IMR-90 (cell line): Measurements from ENCODE around the gene FYCO1. TPM values are rescaled to one million over a fixed set of nuclear protein-coding genes. Genes with fewer than 3 reads are reported as not detected.
"Not testable (repeated sequence)": the region's sequence is repeated elsewhere in the genome, so short reads cannot be mapped to it uniquely, and the experiment has no call there.

Experiments used
- ATAC-seq: fragments of 200-7000 bp; cut with Tn5 transposase; 2 replicates; pipeline ENCODE4 v1.9.1; 2020; ENCODE audit warnings: low read depth, mild to moderate bottlenecking, moderate library complexity
- BruUV-seq: library from RNA; stranded (reverse); fragments of 400-500 nt; replicated peaks from 2 replicates; lab custom pipeline; 2021; lab: Mats Ljungman, UMichigan
- CTCF ChIA-PET: fragments of 300-600 bp; formaldehyde crosslinking; extraction: SDS; loops from one replicate; lab custom pipeline; 2021; ENCODE audit warnings: antibody characterized with exemption; lab: Yijun Ruan, JAX
- POLR2A ChIA-PET: fragments of 300-600 bp; sonication (Branson Sonifier 250); formaldehyde crosslinking; loops from one replicate; lab custom pipeline; 2022; ENCODE audit warnings: antibody characterized with exemption; ENCODE audit not compliant: unreplicated experiment; lab: Charles Lee
- DNase-seq: peaks from one replicate; pipeline ENCODE4 v3.0.0; 2013
- H2AFZ ChIP-seq: replicated peaks from 2 replicates; pipeline ENCODE3; 2013; ENCODE audit warnings: low read length, mild to moderate bottlenecking; ENCODE audit not compliant: poor library complexity
- H2AK5ac ChIP-seq: 2 replicates; pipeline ENCODE4 v1.6.1; 2013; ENCODE audit warnings: low read depth, low read length, inconsistent platforms
- H2AK9ac ChIP-seq: replicated peaks from 2 replicates; pipeline ENCODE3; 2013; ENCODE audit warnings: mild to moderate bottlenecking, low read depth, low read length, moderate library complexity; ENCODE audit not compliant: poor library complexity
- H2BK120ac ChIP-seq: 2 replicates; pipeline ENCODE4 v1.6.1; 2013; ENCODE audit warnings: low read depth, low read length, inconsistent platforms
- H2BK15ac ChIP-seq: 3 replicates; pipeline ENCODE4 v1.6.1; 2013; ENCODE audit warnings: low read depth, low read length, inconsistent platforms
- H2BK20ac ChIP-seq: 2 replicates; pipeline ENCODE4 v1.6.1; 2013; ENCODE audit warnings: low read depth, mild to moderate bottlenecking, inconsistent platforms, low read length, moderate library complexity
- H2BK5ac ChIP-seq: 2 replicates; pipeline ENCODE4 v1.6.1; 2013; ENCODE audit warnings: mild to moderate bottlenecking, low read depth, low read length, inconsistent platforms; ENCODE audit not compliant: poor library complexity, severe bottlenecking
- H3K14ac ChIP-seq: replicated peaks from 2 replicates; pipeline ENCODE4 v1.6.1; 2013; ENCODE audit warnings: low read depth, low read length, inconsistent platforms
- H3K18ac ChIP-seq: 2 replicates; pipeline ENCODE4 v1.6.1; 2013; ENCODE audit warnings: low read depth, low read length, control low read depth
- H3K23ac ChIP-seq: 2 replicates; pipeline ENCODE4 v1.6.1; 2013; ENCODE audit warnings: low read depth, low read length, inconsistent platforms
- H3K27ac ChIP-seq: 2 replicates; pipeline ENCODE4 v1.5.1; 2013; ENCODE audit warnings: mild to moderate bottlenecking, control low read depth, low read length; ENCODE audit not compliant: insufficient read depth
- H3K27me3 ChIP-seq: 2 replicates; pipeline ENCODE4 v1.6.1; 2013; ENCODE audit warnings: low read length; ENCODE audit not compliant: control insufficient read depth, insufficient read depth
- H3K36me3 ChIP-seq: 2 replicates; pipeline ENCODE4 v1.6.1; 2013; ENCODE audit warnings: low read length, mixed read lengths; ENCODE audit not compliant: control insufficient read depth, insufficient read depth
- H3K4ac ChIP-seq: 2 replicates; pipeline ENCODE4 v1.6.1; 2013; ENCODE audit warnings: low read depth, low read length, inconsistent platforms
- H3K4me1 ChIP-seq: 2 replicates; pipeline ENCODE4 v1.6.1; 2013; ENCODE audit warnings: low read length, mixed read lengths; ENCODE audit not compliant: control insufficient read depth, insufficient read depth
- H3K4me2 ChIP-seq: 2 replicates; pipeline ENCODE4 v1.6.1; 2013; ENCODE audit warnings: low read depth, mild to moderate bottlenecking, control low read depth, low read length, moderate library complexity
- H3K4me3 ChIP-seq: 2 replicates; pipeline ENCODE4 v1.5.1; 2013; ENCODE audit warnings: low read depth, mild to moderate bottlenecking, control low read depth, low read length, moderate library complexity; ENCODE audit not compliant: insufficient read depth
- H3K56ac ChIP-seq: 2 replicates; pipeline ENCODE4 v1.6.1; 2013; ENCODE audit warnings: low read length, inconsistent platforms; ENCODE audit not compliant: insufficient read depth; ENCODE audit errors: extremely low read depth
- H3K79me1 ChIP-seq, 2 experiments: 2 replicates each; pipeline ENCODE4 v1.6.1; 2013; ENCODE audit warnings: low read length in 2 of 2, inconsistent platforms in 1 of 2, low read depth in 1 of 2
- H3K9ac ChIP-seq: 2 replicates; pipeline ENCODE4 v1.6.1; 2013; ENCODE audit warnings: low read depth, low read length, control low read depth
- H3K9me1 ChIP-seq: 2 replicates; pipeline ENCODE4 v1.6.1; 2013; ENCODE audit warnings: low read length, inconsistent platforms; ENCODE audit not compliant: insufficient read depth
- H3K9me3 ChIP-seq: 2 replicates; pipeline ENCODE4 v1.6.1; 2013; ENCODE audit warnings: low read length; ENCODE audit not compliant: control insufficient read depth, insufficient read depth
- H4K20me1 ChIP-seq: 2 replicates; pipeline ENCODE4 v1.6.1; 2013; ENCODE audit warnings: low read length, inconsistent platforms; ENCODE audit not compliant: insufficient read depth
- H4K5ac ChIP-seq: 2 replicates; pipeline ENCODE4 v1.6.1; 2013; ENCODE audit warnings: mild to moderate bottlenecking, low read depth, low read length, control low read depth
- H4K8ac ChIP-seq, 2 experiments: 2 replicates each; pipeline ENCODE4 v1.6.1; 2013; ENCODE audit warnings: low read depth in 2 of 2, low read length in 2 of 2, control low read depth in 1 of 2, inconsistent platforms in 1 of 2
- H4K91ac ChIP-seq: 2 replicates; pipeline ENCODE4 v1.6.1; 2013; ENCODE audit warnings: low read depth, low read length, inconsistent platforms; ENCODE audit not compliant: insufficient read depth
- WGBS, 2 experiments: methylation state at CpG; one replicate each; pipeline versions ENCODE4 v1.1.5 to v1.1.7; 2013; ENCODE audit warnings: missing lambda C conversion rate in 2 of 2; ENCODE audit not compliant: insufficient read length in 1 of 2; ENCODE audit errors: extremely low coverage in 2 of 2; 5-methylcytosine and 5-hydroxymethylcytosine counted together
- dilution Hi-C: fragments of 300-500 bp; cut with HindIII; formaldehyde crosslinking; loops from one replicate; pipeline ENCODE4 v1.14.3; 2018; ENCODE audit warnings: low sequenced_read_pairs; ENCODE audit not compliant: unreplicated experiment
- in situ Hi-C: fragments of 300-500 bp; cut with MboI; formaldehyde crosslinking; loops from 3 replicates; pipeline ENCODE4 v1.14.3; 2019; ENCODE audit warnings: low sequenced_read_pairs, inconsistent platforms, mixed read lengths
- intact Hi-C: fragments of 100-400 bp; cut with micrococcal nuclease; formaldehyde crosslinking; loops from 2 replicates; pipeline ENCODE4 v1.10.0; 2022
- polyA plus RNA-seq, 3 experiments: library from polyadenylated mRNA; depleted of rRNA; stranded (reverse); fragments of >200 nt; gene quantifications; 2 replicates each; pipeline ENCODE4 v1.2.3, GENCODE V29; 2012; ENCODE audit warnings: low replicate concordance in 1 of 3
- total RNA-seq: library from RNA; depleted of rRNA; stranded (reverse); fragments of >200 nt; gene quantifications from 2 replicates; pipeline ENCODE4 v1.2.3, GENCODE V29; 2012

FYCO1 gene
- total and polyA plus RNA-seq, 2 of the 4 experiments (the other 2 are of a cell fraction) = 13.7 to 20.1 TPM

DNA sequence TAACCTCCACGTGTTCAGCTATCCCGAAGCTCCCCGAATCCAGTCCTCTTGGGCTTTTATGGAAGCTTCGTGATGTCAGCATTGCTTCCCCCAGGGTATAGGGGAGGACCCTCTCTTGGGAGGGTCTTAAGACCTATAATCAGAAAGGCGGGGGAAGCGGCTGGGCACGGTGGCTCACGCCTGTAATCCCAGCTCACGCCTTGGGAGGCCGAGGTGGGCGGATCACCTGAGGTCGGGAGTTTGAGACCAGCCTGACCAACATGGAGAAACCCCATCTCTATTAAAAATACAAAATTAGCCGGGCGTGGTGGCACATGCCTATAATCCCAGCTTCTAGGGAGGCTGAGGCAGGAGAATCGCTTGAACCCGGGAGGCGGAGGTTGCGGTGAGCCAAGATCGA is 1.9 kb upstream of the FYCO1 start:
- H3K9ac ChIP-seq, H3K23ac ChIP-seq, H2BK120ac ChIP-seq, H4K91ac ChIP-seq, H2AK9ac ChIP-seq, H3K9me3 ChIP-seq, H3K36me3 ChIP-seq, ATAC-seq, H3K18ac ChIP-seq, H3K27ac ChIP-seq, H3K4ac ChIP-seq, BruUV-seq, H4K5ac ChIP-seq, H3K4me2 ChIP-seq, H2BK5ac ChIP-seq, DNase-seq, in situ Hi-C loops, H3K14ac ChIP-seq, dilution Hi-C loops, H3K27me3 ChIP-seq, H2BK20ac ChIP-seq, H3K4me3 ChIP-seq, intact Hi-C loops, H2BK15ac ChIP-seq, H2AFZ ChIP-seq, H4K20me1 ChIP-seq, CTCF ChIA-PET, H4K8ac ChIP-seq, H3K56ac ChIP-seq, POLR2A ChIA-PET, H2AK5ac ChIP-seq: not testable (repeated sequence)
- Histone ChIP-seq H3K79me1 (peaks cover 11 to 32% of the 10 kb centered on the region in 2 experiments), H3K4me1 (peaks cover 11% of the 10 kb centered on the region), H3K9me1 (peaks cover 18% of the 10 kb centered on the region)
- no CpG with 5 or more reads among the region's 19 CpGs for WGBS, 2 experiments
